RCC 7860 (cell line): Measurements from ENCODE around the gene CTCFL.
"Not testable (repeated sequence)": the region's sequence is repeated elsewhere in the genome, so short reads cannot be mapped to it uniquely, and the experiment has no call there.

Experiments used
- DNase-seq: peaks from one replicate; pipeline ENCODE4 v3.0.0-alpha.2; 2015; ENCODE audit warnings: low spot score
- FAIRE-seq: peaks from 2 replicates; lab custom pipeline; 2012; peaks lifted over from hg19 to GRCh38; lab: Jason Lieb, UNC

Gene CTCFL

DNA sequence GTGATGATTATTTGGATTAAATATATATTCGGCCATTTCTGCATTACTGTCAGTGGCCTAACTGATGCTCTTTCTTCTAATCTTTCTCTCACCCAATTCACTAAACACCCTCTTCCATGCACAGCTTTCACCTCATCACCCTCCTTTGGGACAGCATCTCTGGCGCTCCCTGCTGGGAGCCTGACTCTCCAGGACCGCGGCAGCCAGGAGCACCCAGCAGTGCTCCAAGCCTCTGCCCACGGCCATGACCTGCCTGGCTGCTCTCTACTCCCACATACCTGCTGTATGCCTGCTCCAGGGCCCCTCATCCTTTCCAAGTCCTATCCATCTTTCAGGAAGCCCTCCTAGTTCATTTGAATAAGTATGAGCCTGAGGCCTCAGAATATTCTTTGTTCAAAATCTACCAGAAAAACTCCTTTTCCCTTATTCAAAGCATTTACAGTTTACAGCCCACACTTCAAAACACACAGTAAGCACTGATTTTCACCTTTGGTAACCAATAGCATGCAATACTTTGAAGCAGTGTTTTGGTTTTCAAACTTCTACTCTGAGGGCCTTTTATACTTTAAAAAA, 15.2 kb downstream of the CTCFL start:
- FAIRE-seq (no peak), DNase-seq (no peak)

DNA sequence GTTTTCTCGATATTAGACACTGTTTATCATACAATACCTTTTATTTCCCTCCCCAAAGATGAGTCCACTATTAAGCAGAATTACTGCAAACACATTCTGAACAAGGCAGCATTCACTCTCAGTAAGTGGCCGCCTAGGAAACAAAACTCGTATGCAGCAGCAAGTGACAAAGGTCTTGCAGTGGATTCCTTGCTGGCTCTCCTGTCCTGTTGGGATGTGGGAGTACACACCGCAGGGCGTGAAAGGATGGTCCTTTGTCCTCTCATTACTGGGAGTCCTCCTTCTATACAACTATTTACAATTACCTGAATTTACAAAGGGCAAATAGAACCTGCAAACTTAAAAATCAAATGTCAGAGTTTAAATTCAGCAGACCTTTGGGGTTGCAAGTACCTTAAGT, 16.1 kb downstream of the CTCFL start:
- DNase-seq, result no peak
- no peak for FAIRE-seq

DNA sequence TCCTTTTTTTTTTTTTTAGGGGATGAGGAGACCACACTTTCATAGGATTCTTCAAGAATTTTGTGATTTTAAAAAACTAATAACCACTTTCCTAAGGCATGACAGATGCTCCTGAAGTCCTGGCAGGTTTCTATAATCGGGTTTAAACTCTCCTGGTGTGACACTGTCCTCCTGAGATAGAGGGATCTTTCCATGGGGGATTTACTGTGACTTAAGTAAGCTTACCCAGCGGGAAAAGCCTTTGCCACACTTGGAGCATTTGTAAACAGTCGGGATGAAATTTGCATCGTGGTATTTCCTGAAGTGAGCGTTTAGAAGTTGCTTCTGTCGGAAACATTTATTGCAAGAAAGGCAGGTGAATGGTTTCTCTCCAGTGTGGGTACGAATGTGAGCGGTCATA, 16.6 kb downstream of the CTCFL start:
- DNase-seq (no peak), FAIRE-seq (no peak)

DNA sequence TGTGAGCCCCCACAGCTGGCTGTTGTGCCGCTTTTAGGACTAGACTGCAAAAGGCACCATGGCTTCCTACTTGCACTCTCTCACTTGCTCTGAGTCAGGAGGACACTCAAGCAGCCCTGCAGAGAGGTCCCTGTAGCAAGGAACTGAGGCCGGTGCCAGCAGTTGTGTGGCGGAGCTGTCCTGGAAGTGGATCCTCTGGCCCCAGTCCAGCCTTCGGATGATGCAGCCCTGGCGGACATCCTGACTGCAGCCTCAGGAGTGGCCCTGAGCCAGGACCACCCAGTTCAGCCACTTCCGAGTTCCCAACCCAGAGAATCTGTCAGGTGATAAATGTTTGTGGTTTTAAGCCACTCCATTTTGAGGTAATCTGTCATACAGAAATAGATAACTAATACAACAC, 17.5 kb downstream of the CTCFL start:
- DNase-seq, result no peak
- no peak for FAIRE-seq

DNA sequence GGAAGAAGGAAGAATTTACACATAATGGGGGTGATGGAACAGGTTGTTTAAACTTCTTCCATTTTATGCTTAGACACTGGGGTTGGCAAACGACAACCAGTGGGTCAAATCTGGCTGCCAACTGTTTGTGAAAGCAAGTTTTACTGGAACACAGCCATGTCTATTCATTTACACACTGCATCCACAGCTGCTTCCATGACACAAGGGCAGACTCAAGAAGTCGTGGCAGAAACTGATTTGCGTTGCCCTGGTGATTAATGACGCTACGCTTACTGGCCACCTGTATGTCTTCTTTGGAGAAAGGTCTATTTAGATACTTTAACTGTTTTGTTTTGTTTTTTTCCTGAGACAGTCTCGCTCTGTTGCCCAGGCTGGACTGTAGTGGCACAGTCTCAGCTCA, 19.0 kb downstream of the CTCFL start:
- no peak for FAIRE-seq
- DNase-seq, result no peak

DNA sequence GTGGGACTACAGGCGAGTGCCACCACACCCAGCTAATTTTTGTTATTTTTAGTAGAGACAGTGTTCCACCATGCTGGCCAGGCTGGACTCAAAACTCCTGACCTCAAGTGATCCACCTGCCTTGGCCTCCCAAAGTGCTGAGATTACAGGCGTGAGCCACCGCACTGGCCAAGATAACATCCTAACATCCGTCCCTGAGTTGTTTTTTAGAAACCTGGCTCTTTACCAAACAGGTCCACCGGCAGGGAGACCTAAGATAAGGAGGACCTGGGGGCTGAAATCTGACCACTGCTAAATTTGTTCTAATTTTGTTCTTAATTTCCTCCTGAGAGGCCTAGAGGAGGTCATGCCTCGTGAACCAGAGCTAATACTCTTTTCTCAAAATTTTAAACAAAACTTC, 20.5 kb downstream of the CTCFL start:
- DNase-seq, result no peak
- FAIRE-seq, result no peak

DNA sequence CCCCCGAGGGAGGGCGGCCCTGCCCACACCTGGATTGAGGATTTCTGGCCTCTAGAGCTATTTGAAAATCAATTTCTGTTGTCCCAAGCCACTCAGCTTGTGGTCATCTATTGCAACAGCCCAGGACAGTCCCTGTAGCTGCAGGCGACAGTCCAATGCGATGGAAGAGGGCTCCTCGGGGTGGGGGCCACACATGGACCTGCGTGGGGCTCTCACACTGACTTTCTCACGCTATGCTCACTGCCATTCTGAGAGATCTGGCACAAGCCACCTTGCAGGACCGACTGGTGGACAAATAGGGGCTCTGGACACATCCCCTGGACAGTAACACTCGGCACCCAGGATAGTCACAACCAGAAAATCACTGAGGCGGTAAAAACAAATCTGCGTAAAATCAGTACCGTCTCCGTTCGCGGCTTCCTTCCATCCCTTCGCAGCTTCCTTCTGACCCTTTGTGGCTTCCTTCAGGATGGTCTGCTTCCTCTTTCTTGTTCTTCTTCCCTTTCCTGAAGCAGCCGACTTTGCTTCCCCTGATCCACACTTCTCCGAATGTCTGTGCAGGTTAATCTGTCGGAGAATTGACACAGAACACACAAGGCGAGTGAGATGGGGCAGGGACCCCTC, 21.8 kb downstream of the CTCFL start:
- DNase-seq, result no peak
- FAIRE-seq, result no peak

DNA sequence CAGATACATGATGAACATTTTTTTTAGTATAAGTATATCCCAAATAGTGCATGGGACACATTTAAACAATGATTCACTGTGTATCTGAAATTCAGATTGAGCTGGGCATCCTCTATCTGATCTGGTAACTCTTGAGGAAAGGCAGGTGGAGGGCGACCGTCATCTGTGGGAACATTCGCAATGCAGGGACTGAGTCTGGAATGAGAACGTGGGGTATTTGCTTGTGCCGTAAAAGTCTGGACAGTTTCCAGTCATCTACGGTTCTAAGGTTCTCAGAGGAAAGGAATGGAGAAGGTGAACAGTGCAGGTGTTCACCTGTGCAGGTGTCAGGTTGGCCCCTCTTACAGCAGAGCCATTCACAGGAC, 22.6 kb downstream of the CTCFL start:
- FAIRE-seq (no peak), DNase-seq (no peak)

DNA sequence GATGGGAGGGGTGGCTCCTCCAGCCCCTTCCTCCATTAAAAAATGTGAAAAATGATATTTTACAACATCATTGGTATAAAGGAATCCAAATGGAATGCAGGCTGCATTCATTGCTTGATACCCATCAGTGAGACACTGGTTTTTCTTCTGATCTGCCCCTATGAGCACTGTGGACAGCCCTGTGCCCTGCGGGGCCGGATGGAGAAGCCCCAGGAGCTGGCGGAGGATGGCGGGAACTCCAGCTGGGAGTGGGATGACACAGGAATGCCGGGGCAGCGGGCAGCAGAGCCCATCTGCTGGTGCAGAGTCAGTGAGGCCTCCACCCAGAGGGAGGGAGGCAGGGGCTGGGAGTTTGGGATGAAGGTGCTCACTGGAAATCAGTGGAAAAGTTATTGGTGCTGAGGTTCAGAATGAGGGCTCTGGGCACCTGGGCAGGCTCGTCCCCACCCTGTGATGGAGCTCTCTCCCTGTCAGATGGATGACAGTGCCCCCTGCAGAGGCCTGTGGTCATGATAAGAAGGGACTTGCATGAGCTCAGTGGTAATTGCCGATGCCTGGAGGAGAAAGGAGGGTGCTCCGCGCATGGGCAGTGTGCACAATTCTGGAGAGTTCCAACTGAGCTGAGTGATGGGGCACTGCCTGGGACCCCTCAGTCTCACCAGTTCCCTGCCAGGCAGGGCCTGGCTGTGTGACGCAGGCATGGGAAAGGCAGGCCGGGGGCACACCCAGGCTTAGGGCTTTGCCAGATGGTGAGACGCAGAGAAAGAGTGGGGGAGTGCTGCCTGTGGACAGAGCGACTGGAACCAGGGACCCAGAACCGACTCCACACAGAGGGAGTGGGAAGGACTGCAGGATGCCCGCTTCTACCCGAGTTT, 23.2 kb downstream of the CTCFL start:
- DNase-seq, result no peak
- no peak for FAIRE-seq

DNA sequence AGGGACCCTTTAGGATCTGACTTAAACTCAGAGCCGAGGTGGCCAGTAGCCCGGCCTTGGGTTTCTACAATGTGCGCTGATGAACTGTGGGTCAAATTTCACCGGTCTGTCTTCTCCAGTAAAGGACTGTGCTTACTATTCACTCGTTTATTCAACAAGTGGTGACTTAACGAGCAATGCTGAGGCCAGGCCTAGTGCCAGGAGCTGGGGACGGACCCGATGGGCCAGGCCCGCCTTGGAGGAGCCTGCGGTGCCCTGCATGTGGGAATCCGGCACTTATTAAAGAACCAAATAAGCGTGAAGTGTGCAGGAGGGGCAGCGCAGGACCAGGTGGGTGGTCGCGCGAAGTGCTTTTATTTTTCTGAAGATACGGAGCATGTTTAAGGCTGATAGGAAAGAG, 24.0 kb downstream of the CTCFL start:
- no peak for FAIRE-seq
- DNase-seq, result no peak

DNA sequence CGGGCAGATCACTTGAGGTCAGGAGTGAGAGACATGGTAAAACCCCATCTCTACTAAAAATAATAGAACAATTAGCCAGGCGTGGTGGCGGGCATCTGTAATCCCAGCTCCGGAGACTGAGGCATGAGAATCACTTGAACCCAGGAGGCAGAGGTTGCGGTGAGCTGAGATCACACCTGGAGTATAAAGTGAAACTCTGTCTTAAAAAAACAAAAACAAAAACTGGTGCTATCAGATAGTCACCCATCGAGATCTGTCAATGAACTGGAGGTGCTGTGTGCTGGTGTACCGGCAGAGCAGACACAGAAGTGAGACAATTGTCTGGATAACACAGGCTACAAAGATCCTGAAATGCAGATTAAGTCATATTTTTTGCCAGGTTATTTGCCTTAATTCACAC, 24.7 kb downstream of the CTCFL start:
- no peak for DNase-seq

DNA sequence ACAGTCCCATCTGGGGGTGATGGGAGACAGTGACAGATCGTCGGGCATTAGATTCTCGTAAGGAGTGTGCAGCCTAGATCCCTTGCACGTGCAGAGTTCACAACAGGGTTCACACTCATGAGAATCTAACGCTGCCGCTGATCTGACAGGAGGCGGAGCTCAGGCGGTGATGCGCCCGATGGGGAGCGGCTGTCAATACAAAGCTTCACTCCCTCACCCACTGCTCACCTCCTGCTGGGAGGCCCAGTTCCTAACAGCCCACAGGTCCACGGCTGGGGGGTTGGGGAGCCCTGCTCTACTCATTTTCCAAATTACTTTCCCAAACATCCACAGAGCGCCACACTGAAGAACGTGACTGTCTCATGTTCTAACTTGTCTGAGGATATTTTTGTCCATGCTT, 25.3 kb downstream of the CTCFL start:
- FAIRE-seq (no peak), DNase-seq (no peak)

More for the DNA sequence above, 24.7 kb downstream of the CTCFL start:
- no peak for FAIRE-seq

DNA sequence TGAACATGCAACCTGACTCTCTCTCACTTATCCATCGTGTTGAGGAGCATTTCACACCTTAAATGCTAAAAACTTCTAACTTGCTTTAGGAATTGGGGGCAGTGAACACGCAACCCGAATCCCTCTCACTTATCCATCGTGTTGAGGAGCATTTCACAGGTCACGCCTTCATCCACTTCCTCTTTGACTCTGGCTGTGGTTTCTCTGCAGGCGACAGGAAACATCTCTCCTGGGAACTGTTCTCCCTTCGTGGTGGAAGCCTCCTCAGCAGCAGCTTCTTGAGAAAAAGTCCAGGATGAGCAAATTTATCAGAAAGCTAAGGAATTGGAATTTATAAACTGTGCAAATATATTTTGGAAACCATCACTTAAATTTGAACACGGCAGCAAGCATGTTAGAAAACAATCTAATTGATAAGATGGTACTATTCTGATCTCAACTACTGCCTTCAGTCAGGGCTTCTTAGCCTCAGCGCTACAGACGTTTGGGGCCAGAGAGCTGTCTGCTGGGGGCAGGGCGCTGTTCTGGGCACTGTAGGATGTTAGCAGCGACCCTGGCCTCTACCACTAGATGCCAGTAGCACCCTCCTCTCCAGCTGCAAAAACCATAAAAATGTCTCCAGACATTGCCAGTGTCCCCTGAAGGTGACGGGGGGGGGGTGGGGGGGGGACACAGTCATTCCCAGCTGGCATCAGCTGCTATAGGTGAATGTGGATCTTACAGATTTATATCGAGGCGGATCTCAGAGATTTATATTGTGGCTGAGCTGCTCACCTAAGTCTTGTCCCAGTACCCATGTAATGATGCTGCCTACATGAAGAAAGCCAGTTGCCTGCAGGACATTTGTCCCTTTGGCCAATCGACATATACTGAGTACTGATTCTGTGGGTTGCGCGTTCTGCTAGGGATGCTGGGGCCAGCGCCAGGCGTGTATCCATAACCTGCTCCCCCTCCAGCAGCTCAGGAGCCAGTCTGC, 26.2 kb downstream of the CTCFL start:
- DNase-seq, result peak; percentile 27
- no peak for FAIRE-seq

DNA sequence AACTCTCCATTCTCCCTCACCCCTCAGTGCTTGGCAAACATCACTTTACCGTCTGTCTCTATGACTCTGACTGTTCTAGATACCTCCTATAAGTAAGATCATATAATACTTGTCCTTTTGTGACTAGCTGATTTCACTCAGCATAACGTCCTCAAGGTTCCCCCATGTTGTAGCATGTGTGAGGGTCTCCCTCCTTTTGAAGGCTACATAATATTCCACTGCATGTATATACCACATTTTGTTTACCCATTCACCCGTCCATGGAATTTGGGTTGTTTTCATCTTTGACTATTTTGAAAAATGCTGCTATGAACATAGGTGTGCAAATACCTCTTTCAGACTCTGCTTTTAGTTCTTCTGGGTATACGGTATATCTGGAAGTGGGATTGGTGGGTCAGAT, 28.3 kb downstream of the CTCFL start:
- FAIRE-seq, result no peak
- DNase-seq, result no peak

DNA sequence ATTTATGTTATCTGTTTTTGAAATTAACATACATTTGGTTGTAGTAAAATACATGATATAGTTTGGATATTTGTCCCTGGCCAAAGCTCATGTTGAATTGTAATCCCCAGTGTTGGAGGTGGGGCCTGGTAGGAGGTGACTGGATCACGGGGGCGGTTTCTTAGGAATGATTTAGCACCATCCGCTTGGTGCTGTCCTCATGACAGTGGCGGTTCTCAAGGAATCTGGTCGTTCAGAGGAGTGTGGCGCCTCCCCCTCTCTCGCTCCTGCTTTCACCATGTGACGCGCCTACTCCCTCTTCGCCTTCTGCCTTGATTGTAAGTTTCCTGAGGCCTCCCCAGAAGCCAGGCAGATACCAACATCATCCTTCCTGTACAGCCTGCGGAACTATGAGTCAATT, 29.0 kb downstream of the CTCFL start:
- FAIRE-seq (no peak), DNase-seq (no peak)

DNA sequence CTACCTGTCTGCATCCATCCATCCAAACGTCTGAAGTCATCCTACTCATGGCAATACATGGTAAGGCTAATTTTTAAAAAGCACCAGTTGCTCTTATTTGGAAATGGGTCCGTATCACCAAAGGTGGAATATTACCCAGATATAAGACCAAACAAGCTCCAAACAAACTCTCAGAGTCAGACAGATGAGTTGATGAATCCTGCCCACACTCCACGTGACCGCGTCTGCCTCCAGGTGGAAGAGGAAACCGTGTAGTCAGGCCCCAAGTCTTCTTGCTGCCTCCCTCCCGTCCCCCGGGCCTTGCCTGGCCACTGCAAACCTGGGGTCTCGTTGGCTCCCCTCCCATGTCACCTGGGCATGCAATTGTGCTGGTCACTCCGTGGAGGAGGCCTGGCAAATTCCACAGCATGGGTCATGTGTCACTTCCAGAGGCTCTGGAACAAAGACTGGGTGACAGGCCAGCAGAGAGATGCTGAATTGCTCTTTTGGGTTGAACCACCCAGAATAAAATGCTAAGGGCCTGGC, 31.8 kb downstream of the CTCFL start:
- DNase-seq, result no peak
- no peak for FAIRE-seq

DNA sequence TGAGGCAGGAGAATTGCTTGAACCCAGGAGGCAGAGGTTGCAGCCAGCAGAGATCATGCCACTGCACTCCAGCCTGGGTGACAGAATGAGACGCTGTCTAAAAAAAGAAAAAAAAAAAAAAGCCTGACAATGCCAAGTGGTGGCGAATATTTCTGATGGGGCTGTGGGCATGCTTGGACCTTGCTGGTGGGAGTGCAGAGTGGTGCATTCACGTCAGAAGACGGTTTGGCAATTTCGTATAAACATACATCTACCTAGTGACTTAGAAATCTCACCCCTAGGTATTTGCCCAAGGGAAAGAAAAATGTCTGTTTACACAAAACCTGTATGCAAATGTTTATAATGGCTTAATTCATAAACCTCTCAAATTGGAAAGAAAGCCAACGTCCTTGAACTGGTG, 33.6 kb downstream of the CTCFL start:
- DNase-seq (no peak), FAIRE-seq (no peak)

DNA sequence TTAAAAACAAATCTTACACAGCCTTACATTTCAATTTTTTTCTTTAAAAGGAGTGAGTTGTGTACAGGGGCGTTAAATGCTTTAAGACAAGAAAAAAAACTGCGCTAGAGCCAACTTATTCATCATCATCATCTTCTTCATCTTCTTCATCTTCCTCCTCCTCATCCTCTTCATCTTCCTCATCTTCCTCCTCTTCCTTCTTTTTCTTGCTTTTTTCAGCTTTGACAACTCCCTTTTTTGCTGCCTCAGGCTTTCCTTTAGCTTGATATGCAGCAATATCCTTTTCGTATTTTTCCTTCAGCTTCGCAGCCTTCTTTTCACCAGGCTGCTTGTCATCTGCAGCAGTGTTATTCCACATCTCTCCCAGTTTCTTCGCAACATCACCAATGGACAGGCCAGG, 36.7 kb downstream of the CTCFL start:
- not testable (repeated sequence) for FAIRE-seq, DNase-seq

DNA sequence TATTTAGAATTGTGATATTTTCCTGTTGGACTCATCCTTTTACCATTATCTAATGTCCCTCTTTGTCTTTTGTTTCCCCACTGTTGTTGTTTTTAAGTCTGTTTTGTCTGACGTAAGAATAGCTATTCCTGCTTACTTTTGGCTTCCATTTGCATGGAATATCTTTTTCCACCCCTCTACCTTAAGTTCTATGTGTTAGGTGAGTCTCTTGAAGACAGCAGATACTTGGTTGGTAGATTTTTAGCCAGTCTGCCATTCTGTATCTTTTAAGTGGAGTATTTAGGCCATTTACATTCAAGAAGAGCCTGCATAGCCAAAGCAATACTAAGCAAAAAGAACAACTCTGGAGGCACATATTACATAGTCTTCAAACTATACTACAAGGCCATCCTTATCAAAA, 39.2 kb downstream of the CTCFL start:
- FAIRE-seq, result no peak
- no peak for DNase-seq

DNA sequence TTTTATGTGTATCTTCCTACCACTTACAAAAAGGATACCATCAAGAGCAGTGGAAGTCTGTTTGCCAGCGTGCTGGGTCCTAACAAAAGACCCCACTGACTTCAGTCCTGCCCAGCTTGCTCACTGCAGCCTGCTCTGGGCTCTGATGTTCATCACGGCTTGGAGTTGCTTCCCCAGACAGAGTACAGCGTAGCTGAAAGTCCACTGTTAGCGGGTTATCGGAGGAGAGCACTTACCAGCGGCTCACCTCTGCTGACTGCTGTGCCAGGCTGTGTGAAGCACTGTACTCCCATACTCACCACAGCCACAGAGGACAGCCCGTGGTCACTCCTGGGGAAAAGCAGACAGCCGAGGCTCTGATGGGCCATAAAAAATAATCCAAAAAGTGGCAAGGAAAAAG, 40.2 kb downstream of the CTCFL start:
- FAIRE-seq (no peak), DNase-seq (no peak)
